Measurements from ENCODE around the gene FGF3. TPM values are rescaled to one million over a fixed set of nuclear protein-coding genes. Genes with fewer than 3 reads are reported as not detected.

Gene FGF3
- total and polyA plus RNA-seq, 2 donors from 2014 or later = not detected

- Histone ChIP-seq H3K9ac (ENCODE audit: low read length in 3 of 3) (no peak overlapping the region), H3K27ac (ENCODE audit: low read depth in 2 of 2, low read length in 2 of 2) (no peak overlapping the region), H3K27me3 (ENCODE audit: control insufficient read depth, insufficient read depth, low read length) (no peaks in the 10 kb centered on the region), H3K9me3 (ENCODE audit: control insufficient read depth in 2 of 3, insufficient read depth in 1 of 3, low read length in 3 of 3) (no peaks in the 10 kb centered on the region), H3K36me3 (ENCODE audit: control insufficient read depth in 2 of 3, insufficient read depth in 3 of 3, low read length in 3 of 3) (no peaks in the 10 kb centered on the region), H3K4me1 (ENCODE audit: control insufficient read depth in 2 of 3, insufficient read depth in 2 of 3, low read depth in 1 of 3, low read length in 3 of 3) (no peaks in the 10 kb centered on the region), H3K4me3 (ENCODE audit: low read length in 3 of 3) (no peak overlapping the region)
- TF ChIP-seq CTCF (IDR thresholded peaks at IDR 0.05; ENCODE audit: borderline replicate concordance, extremely low read depth, insufficient read depth) = no peak
- intact Hi-C loops (cut with DNase I) = no loop called here
- DNase-seq = peak in 4 of 5 donors; percentile 45 to 60 (median 51)
- no peak for FAIRE-seq
Measured at GRCh38 chr11:69862331-69862771, 43.1 kb upstream of the FGF3 start.

DNA sequence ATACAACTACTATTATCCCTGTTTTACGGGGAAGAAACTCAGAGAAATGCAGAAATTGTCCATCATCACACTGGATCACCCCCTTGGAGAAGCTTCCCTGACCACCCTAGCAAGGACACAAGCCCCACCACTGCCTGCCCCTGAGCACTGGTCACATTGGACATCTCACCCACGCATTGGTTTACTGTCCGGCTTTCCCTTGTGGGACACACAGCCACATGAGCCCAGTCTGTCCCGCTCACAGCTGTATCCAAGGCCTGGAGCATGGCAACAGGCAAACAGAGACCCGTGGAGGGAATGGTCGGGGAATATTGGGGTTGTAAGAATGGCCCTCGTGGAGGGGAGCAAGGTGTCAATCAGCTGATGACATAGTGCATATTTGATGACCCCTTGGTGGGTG is 42.7 kb upstream of the FGF3 start:
- H3K36me3 ChIP-seq (ENCODE audit: control insufficient read depth in 2 of 3, insufficient read depth in 3 of 3, low read length in 3 of 3) = no peaks in the 10 kb centered on the region
- DNase-seq (peak in 1 of 5 donors; percentile 30), FAIRE-seq (no peak)
- intact Hi-C loops (cut with DNase I) = no loop called here
- no peaks in the 10 kb centered on the region for H3K27me3 ChIP-seq (ENCODE audit: control insufficient read depth, insufficient read depth, low read length)
- H3K9me3 ChIP-seq (ENCODE audit: control insufficient read depth in 2 of 3, insufficient read depth in 1 of 3, low read length in 3 of 3) = no peaks in the 10 kb centered on the region
- H3K9ac ChIP-seq (ENCODE audit: low read length in 3 of 3) = no peak overlapping the region
- no peaks in the 10 kb centered on the region for H3K4me1 ChIP-seq (ENCODE audit: control insufficient read depth in 2 of 3, insufficient read depth in 2 of 3, low read depth in 1 of 3, low read length in 3 of 3)
- no peak for TF ChIP-seq CTCF (IDR thresholded peaks at IDR 0.05; ENCODE audit: borderline replicate concordance, extremely low read depth, insufficient read depth)
- H3K27ac ChIP-seq (ENCODE audit: low read depth in 2 of 2, low read length in 2 of 2) = no peak overlapping the region
- no peak overlapping the region for H3K4me3 ChIP-seq (ENCODE audit: low read length in 3 of 3)

GRCh38 chr11:69860796-69861445 is 41.7 kb upstream of the FGF3 start:
- H3K36me3 ChIP-seq (ENCODE audit: control insufficient read depth in 2 of 3, insufficient read depth in 3 of 3, low read length in 3 of 3) = no peaks in the 10 kb centered on the region
- no peak overlapping the region for H3K9ac ChIP-seq (ENCODE audit: low read length in 3 of 3)
- H3K9me3 ChIP-seq (ENCODE audit: control insufficient read depth in 2 of 3, insufficient read depth in 1 of 3, low read length in 3 of 3) = no peaks in the 10 kb centered on the region
- no peaks in the 10 kb centered on the region for H3K4me1 ChIP-seq (ENCODE audit: control insufficient read depth in 2 of 3, insufficient read depth in 2 of 3, low read depth in 1 of 3, low read length in 3 of 3)
- intact Hi-C loops (cut with DNase I) = no loop called here
- DNase-seq (peak in 1 of 5 donors; percentile 26), FAIRE-seq (no peak)
- H3K27ac ChIP-seq (ENCODE audit: low read depth in 2 of 2, low read length in 2 of 2) = no peak overlapping the region
- H3K27me3 ChIP-seq (ENCODE audit: control insufficient read depth, insufficient read depth, low read length) = no peaks in the 10 kb centered on the region
- H3K4me3 ChIP-seq (ENCODE audit: low read length in 3 of 3) = no peak overlapping the region
- TF ChIP-seq CTCF (IDR thresholded peaks at IDR 0.05; ENCODE audit: borderline replicate concordance, extremely low read depth, insufficient read depth) = no peak

- TF ChIP-seq CTCF (IDR thresholded peaks at IDR 0.05; ENCODE audit: borderline replicate concordance, extremely low read depth, insufficient read depth) = no peak
- Histone ChIP-seq H3K4me3 (ENCODE audit: low read length in 3 of 3) (no peak overlapping the region), H3K9ac (ENCODE audit: low read length in 3 of 3) (no peak overlapping the region), H3K4me1 (ENCODE audit: control insufficient read depth in 2 of 3, insufficient read depth in 2 of 3, low read depth in 1 of 3, low read length in 3 of 3) (no peaks in the 10 kb centered on the region), H3K36me3 (ENCODE audit: control insufficient read depth in 2 of 3, insufficient read depth in 3 of 3, low read length in 3 of 3) (no peaks in the 10 kb centered on the region), H3K27me3 (ENCODE audit: control insufficient read depth, insufficient read depth, low read length) (no peaks in the 10 kb centered on the region), H3K9me3 (ENCODE audit: control insufficient read depth in 2 of 3, insufficient read depth in 1 of 3, low read length in 3 of 3) (no peaks in the 10 kb centered on the region), H3K27ac (ENCODE audit: low read depth in 2 of 2, low read length in 2 of 2) (no peak overlapping the region)
- FAIRE-seq = no peak
- intact Hi-C loops (cut with DNase I) = no loop called here
- DNase-seq = no peak
Measured at GRCh38 chr11:69860244-69860643, 41.0 kb upstream of the FGF3 start.

Measured in kidney (tissue), 14 donors.